D721Med (cell line): ENCODE measurements around the gene TSPAN5.

Source experiments
- DNase-seq: peaks from one replicate; pipeline ENCODE4 v3.0.0; 2011; ENCODE audit warnings: low spot score; ENCODE audit not compliant: insufficient read length
- FAIRE-seq: peaks from 2 replicates; lab custom pipeline; 2011; peaks lifted over from hg19 to GRCh38; lab: Jason Lieb, UNC
- CTCF ChIP-seq: IDR thresholded peaks from 2 replicates; pipeline ENCODE4 v1.5.1; 2012; ENCODE audit warnings: mild to moderate bottlenecking, control low read depth; ENCODE audit not compliant: insufficient read depth; ENCODE audit errors: missing control alignments

Gene TSPAN5

GRCh38 chr4:98421111-98421510 is 237.3 kb downstream of the TSPAN5 start:
- no peak for TF ChIP-seq CTCF
- FAIRE-seq (no peak), DNase-seq (no peak)
